Thoracic aorta (tissue), 2 donors: Measurements from ENCODE around the gene NFU1. TPM values are rescaled to one million over a fixed set of nuclear protein-coding genes. Genes with fewer than 3 reads are reported as not detected.

Source experiments
- ATAC-seq: fragments of 150-250 bp; one replicate; pipeline ENCODE4 v1.8.0; 2017; ENCODE audit warnings: low read depth; ENCODE audit not compliant: insufficient number of reproducible peaks, low FRiP score
- DNase-seq: peaks from one replicate; pipeline ENCODE4 v3.0.0-alpha.2; 2020; ENCODE audit warnings: low spot score
- H3K27ac ChIP-seq, 2 donors: fragments of 200-600 bp; sonication (generic); 1 replicate in 1 of 2; 2 replicates in 1 of 2; pipeline ENCODE4 v1.5.1; 2016; ENCODE audit warnings: mild to moderate bottlenecking in 2 of 2, moderate library complexity in 2 of 2
- H3K27me3 ChIP-seq: fragments of 200-600 bp; sonication (generic); replicated peaks from 2 replicates; pipeline ENCODE4 v1.6.0; 2016; ENCODE audit warnings: mild to moderate bottlenecking; ENCODE audit not compliant: insufficient read depth
- H3K36me3 ChIP-seq: fragments of 200-600 bp; sonication (generic); one replicate; pipeline ENCODE4 v1.5.1; 2016
- H3K4me1 ChIP-seq, 2 donors: fragments of 200-600 bp; sonication (generic); 1 replicate in 1 of 2; 2 replicates in 1 of 2; pipeline versions ENCODE4 v1.5.1 to v1.6.0; 2016; ENCODE audit warnings: low read depth in 2 of 2, mild to moderate bottlenecking in 1 of 2; ENCODE audit not compliant: control insufficient read depth in 1 of 2
- H3K4me3 ChIP-seq: fragments of 200-600 bp; sonication (generic); 2 replicates; pipeline ENCODE4 v1.5.1; 2016; ENCODE audit warnings: mild to moderate bottlenecking
- H3K9me3 ChIP-seq: fragments of 200-600 bp; sonication (generic); 2 replicates; pipeline ENCODE4 v1.5.1; 2016
- total RNA-seq, 2 donors: library from RNA; depleted of rRNA; stranded (reverse); fragments of >200 nt; gene quantifications; one replicate each; pipeline versions ENCODE4 v1.1.0 to v1.2.3, GENCODE V29; 2016
- TF ChIP-seq, protein P1 (sequence below): fragments of 200-600 bp; sonication (generic); IDR thresholded peaks from one replicate; pipeline ENCODE4 v1.5.1; 2019; ENCODE audit warnings: antibody characterized with exemption

Gene NFU1
- total RNA-seq, 2 donors from 2014 or later: 44.6 to 51.6 TPM

DNA sequence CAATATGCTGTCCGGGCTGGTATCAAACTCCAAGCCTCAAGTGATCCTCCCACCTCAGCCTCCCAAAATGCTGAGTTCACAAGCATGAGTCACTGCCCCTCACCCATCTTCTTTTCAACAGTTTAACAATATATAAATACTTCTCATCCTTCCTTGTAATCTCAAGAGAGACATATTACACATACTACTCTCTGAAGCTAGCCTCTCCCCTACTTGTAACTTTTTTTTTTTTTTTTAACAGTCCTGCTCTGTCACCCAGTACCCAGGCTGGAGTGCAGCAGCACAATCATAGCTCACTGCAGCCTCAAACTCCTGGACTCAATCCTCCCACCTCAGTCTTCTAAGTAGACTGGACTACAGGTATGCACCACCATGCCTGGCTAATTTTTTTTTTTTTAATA, 55.9 kb downstream of the NFU1 start:
- DNase-seq (no peak), ATAC-seq (no peak)
- Histone ChIP-seq H3K4me1 (peaks cover 17 to 47% of the 10 kb centered on the region in 2 donors), H3K27me3 (no peaks in the 10 kb centered on the region), H3K36me3 (no peaks in the 10 kb centered on the region), H3K9me3 (no peaks in the 10 kb centered on the region), H3K4me3 (no peak overlapping the region), H3K27ac (no peak overlapping the region)
- TF ChIP-seq, protein P1, sequence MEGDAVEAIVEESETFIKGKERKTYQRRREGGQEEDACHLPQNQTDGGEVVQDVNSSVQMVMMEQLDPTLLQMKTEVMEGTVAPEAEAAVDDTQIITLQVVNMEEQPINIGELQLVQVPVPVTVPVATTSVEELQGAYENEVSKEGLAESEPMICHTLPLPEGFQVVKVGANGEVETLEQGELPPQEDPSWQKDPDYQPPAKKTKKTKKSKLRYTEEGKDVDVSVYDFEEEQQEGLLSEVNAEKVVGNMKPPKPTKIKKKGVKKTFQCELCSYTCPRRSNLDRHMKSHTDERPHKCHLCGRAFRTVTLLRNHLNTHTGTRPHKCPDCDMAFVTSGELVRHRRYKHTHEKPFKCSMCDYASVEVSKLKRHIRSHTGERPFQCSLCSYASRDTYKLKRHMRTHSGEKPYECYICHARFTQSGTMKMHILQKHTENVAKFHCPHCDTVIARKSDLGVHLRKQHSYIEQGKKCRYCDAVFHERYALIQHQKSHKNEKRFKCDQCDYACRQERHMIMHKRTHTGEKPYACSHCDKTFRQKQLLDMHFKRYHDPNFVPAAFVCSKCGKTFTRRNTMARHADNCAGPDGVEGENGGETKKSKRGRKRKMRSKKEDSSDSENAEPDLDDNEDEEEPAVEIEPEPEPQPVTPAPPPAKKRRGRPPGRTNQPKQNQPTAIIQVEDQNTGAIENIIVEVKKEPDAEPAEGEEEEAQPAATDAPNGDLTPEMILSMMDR: no peak

DNA sequence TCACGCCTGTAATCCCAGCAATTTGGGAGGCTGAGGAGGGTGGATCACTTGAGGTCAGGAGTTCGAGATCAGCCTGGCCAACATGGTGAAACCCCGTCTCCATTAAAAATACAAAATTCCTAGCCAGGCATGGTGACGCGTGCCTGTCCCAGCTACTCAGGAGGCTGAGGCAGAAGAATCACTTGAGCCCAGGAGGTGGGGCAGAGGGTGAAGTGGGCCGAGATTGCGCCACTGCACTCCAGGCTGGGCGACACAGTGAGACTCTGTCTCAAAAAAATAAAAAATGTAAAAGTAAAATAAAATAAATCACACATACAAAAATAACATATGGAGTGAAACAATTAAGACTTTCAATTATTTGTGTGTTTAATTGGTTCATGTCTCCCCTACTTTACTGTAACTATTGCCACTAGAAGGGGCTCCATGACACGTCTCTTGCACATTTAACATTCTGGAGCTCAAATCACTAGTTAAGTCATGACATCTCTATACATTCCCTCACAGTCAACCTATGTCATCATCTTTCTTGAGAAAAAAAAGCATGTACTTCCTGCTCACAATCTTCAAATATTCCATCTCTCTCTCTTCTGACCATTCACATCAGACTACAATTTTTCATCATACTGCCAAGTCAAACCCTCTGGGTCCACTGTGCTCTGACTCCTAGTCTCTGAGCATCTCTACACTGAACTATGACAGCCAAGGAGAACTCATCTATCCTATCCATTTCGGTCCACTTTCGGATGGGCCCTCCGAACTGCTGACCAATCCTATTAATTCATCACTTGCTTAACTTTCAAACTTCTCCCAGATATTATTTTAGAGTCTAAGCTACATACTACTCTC, 56.9 kb downstream of the NFU1 start:
- no peaks in the 10 kb centered on the region for H3K27me3 ChIP-seq
- DNase-seq (no peak), ATAC-seq (no peak)
- no peak overlapping the region for H3K4me3 ChIP-seq
- peaks cover 17 to 53% of the 10 kb centered on the region in 2 donors for H3K4me1 ChIP-seq
- no peaks in the 10 kb centered on the region for H3K36me3 ChIP-seq
- TF ChIP-seq, protein P1: no peak
- H3K27ac ChIP-seq: no peak overlapping the region
- no peaks in the 10 kb centered on the region for H3K9me3 ChIP-seq

DNA sequence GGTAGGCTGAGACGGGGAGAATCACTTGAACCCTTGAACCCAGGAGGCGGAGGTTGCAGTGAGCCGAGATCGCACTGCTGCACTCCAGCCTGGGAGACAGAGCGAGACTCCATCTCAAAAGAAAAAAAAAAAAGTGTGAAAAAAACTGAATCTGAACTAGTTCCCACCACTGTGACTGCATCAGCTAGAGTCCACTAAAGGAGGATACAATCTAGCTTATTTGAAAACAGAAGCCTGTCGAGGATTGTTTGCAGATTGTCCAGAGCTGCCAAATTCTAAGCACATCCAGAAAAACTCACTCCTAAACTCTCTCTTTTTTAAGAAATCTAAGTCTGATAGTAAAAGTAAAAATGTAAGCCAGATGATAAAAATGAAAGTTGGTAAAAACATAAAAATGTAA, 60.8 kb downstream of the NFU1 start:
- ATAC-seq (no peak), DNase-seq (no peak)
- Histone ChIP-seq H3K9me3 (no peaks in the 10 kb centered on the region), H3K27ac (no peak overlapping the region), H3K4me3 (no peak overlapping the region), H3K27me3 (no peaks in the 10 kb centered on the region), H3K4me1 (peaks cover 7 to 18% of the 10 kb centered on the region in 2 donors), H3K36me3 (peaks cover 15% of the 10 kb centered on the region)
- TF ChIP-seq, protein P1: no peak

DNA sequence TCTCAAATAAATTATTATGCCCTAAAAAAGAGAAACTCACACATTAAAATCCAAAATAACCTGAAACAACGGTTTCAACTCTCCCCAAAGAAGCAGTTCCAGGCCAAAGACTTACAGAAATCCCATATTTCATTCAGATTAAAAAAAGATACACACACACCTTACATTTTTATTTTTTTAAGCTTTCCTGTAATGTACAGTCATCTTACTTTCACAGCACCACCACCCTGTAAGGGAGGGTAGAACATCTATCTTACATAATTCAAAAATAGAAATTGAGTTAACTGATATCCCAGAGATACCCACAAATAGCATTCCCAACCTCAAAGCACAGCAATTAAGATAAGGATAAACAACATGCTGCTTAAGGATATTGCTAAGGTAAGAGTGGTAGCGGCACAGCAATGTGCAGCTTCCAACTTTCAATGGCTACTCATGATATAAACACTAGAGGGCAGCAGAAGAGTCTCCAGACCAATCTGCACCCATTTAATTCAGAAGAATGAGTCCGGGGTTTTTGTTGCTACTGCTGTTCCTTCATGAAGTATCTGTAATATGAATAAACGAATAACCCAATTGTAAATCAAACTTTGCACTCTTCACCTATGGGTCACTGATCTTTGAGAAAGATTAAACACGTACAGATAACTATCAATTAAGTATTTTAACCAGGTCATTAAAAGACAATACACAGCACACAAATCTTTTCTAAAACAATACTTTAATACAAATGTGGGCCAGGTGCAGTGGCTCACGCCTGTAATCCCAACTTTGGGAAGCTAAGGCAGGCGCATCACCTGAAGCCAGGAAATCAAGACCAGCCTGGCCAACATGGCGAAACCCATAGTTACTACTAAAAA, 61.5 kb downstream of the NFU1 start:
- Histone ChIP-seq H3K9me3 (no peaks in the 10 kb centered on the region), H3K4me3 (no peak overlapping the region), H3K4me1 (peaks cover under 1 to 14% of the 10 kb centered on the region in 2 donors), H3K36me3 (peaks cover 19% of the 10 kb centered on the region), H3K27me3 (no peaks in the 10 kb centered on the region), H3K27ac (no peak overlapping the region)
- peak; percentile 43 for ATAC-seq
- no peak for DNase-seq
- TF ChIP-seq, protein P1: peak; percentile 58

DNA sequence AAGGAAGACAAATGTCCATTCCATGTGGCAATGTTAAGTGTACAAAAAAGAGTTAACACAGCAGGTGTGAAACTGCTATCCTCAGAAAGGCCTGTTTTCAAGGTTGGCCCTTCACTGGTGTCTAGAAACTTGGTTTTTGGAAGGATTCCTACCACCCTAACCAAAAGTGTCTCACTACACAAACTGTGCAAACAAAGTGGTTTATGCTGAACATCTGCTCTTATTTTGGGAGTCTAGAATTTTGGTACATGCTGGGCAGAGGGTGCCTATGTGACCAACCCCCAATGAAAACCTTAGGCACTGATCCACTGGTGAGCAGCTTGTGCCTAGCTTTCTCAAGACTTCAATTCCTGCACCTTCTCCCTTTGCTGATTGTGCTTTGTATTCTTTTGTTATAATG, 64.5 kb downstream of the NFU1 start:
- Histone ChIP-seq H3K27me3 (no peaks in the 10 kb centered on the region), H3K4me1 (peaks cover 0 to 13% of the 10 kb centered on the region in 2 donors), H3K27ac (no peak overlapping the region), H3K36me3 (peaks cover 46% of the 10 kb centered on the region), H3K4me3 (no peak overlapping the region), H3K9me3 (no peaks in the 10 kb centered on the region)
- ATAC-seq (no peak), DNase-seq (no peak)
- TF ChIP-seq, protein P1: no peak
